OCI-LY3 (cell line): ENCODE measurements around the gene GORASP2.

Source experiments
- EZH2phosphoT487 ChIP-seq: fragments of 200-600 bp; shearing (Covaris generic); IDR thresholded peaks from 2 replicates; pipeline ENCODE4 v1.6.1; 2018; ENCODE audit warnings: antibody characterized with exemption, mixed run types, low read depth
- TF ChIP-seq, protein P1 (sequence below): fragments of 200-600, 300-600 bp; sonication (generic); IDR thresholded peaks from 2 replicates; pipeline ENCODE4 v1.5.1; 2014; ENCODE audit warnings: antibody characterized with exemption, low read length, low read depth

DNA sequence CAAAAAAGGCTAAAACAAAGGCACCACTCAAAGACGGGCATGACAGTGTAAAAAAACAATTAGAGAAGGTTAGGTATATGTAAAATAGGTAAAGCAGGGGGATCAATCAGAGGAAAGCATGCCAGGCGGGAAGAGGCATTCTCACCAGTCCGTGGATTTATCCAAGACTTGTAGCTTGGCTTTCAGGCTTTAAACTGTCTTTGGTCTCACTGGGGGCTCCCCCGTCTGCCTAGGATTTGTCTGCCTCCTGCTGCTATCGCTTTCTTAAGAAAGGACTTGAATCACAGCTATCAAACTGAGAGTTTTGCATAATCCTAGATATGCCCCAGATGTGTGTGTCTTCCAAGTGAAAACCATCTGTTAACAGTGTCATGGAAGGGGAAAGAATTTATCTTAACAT lies 11.1 kb upstream of the GORASP2 start:
- TF ChIP-seq, protein P1, sequence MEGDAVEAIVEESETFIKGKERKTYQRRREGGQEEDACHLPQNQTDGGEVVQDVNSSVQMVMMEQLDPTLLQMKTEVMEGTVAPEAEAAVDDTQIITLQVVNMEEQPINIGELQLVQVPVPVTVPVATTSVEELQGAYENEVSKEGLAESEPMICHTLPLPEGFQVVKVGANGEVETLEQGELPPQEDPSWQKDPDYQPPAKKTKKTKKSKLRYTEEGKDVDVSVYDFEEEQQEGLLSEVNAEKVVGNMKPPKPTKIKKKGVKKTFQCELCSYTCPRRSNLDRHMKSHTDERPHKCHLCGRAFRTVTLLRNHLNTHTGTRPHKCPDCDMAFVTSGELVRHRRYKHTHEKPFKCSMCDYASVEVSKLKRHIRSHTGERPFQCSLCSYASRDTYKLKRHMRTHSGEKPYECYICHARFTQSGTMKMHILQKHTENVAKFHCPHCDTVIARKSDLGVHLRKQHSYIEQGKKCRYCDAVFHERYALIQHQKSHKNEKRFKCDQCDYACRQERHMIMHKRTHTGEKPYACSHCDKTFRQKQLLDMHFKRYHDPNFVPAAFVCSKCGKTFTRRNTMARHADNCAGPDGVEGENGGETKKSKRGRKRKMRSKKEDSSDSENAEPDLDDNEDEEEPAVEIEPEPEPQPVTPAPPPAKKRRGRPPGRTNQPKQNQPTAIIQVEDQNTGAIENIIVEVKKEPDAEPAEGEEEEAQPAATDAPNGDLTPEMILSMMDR = no peak
- no peak for TF ChIP-seq EZH2phosphoT487
